HepG2 (cell line): Measurements from ENCODE around the gene BTBD1. TPM values are rescaled to one million over a fixed set of nuclear protein-coding genes. Genes with fewer than 3 reads are reported as not detected.

Experiments
- ATAC-seq: fragments of 200-7000 bp; cut with Tn5 transposase; 3 replicates; pipeline ENCODE4 v1.9.1; 2020; ENCODE audit warnings: mild to moderate bottlenecking, moderate library complexity
- BruUV-seq: library from RNA; stranded (reverse); fragments of 400-500 nt; replicated peaks from 2 replicates; lab custom pipeline; 2021; lab: Mats Ljungman, UMichigan
- CTCF ChIA-PET: fragments of 300-600 bp; formaldehyde crosslinking; extraction: SDS; loops from one replicate; lab custom pipeline; 2021; ENCODE audit warnings: low total read pairs, inconsistent platforms, low intra/inter-chr PET ratio; lab: Yijun Ruan, JAX
- POLR2A ChIA-PET: fragments of 350-600 bp; sonication (Branson Sonifier 250); formaldehyde crosslinking; loops from one replicate; lab custom pipeline; 2020; ENCODE audit warnings: antibody characterized with exemption, inconsistent platforms; lab: Yijun Ruan, JAX
- DNase-seq: peaks from one replicate; pipeline ENCODE4 v3.0.0-alpha.2; 2015; ENCODE audit warnings: low spot score
- FAIRE-seq: peaks from 3 replicates; lab custom pipeline; 2011; peaks lifted over from hg19 to GRCh38; lab: Jason Lieb, UNC
- H2AFZ ChIP-seq: one replicate; pipeline ENCODE4 v1.6.1; 2011; ENCODE audit warnings: low read length, inconsistent platforms
- H3K27ac ChIP-seq: fragments of 300-600 bp; 3 replicates; pipeline ENCODE4 v1.8.0; 2011; ENCODE audit warnings: mixed run types, mild to moderate bottlenecking, mixed read lengths, low read length, inconsistent platforms; ENCODE audit not compliant: insufficient read depth; ENCODE audit errors: extremely low read length
- H3K27me3 ChIP-seq, 2 experiments: fragments of 200-600 bp in 1 of 2; 2 replicates in 1 of 2; 3 replicates in 1 of 2; pipeline versions ENCODE4 v1.6.0 to v1.8.0; 2011; ENCODE audit warnings: low read length in 2 of 2, mild to moderate bottlenecking in 2 of 2, moderate library complexity in 2 of 2, inconsistent platforms in 1 of 2; ENCODE audit not compliant: insufficient read depth in 2 of 2, control insufficient read depth in 1 of 2
- H3K36me3 ChIP-seq, 2 experiments: fragments of 200-600 bp in 1 of 2; replicated peaks in 1 of 2; 2 replicates in 1 of 2; 3 replicates in 1 of 2; pipeline versions ENCODE4 v1.5.1 to v1.8.0; 2011; ENCODE audit warnings: low read length in 2 of 2, inconsistent platforms in 1 of 2; ENCODE audit not compliant: insufficient read depth in 2 of 2, control insufficient read depth in 1 of 2
- H3K4me1 ChIP-seq: 2 replicates; pipeline ENCODE4 v1.5.1; 2012; ENCODE audit warnings: low read length, inconsistent platforms; ENCODE audit not compliant: insufficient read depth
- H3K4me2 ChIP-seq: 2 replicates; pipeline ENCODE4 v1.6.0; 2011; ENCODE audit warnings: low read depth, low read length, inconsistent platforms
- H3K4me3 ChIP-seq, 3 experiments: fragments of 200-600 bp in 1 of 3; sonication (generic), shearing (Covaris generic) in 1 of 3; replicated peaks in 1 of 3; 2 replicates each; pipeline ENCODE4 v1.5.1; 2011 to 2016; ENCODE audit warnings: low read length in 3 of 3, inconsistent platforms in 2 of 3, low read depth in 2 of 3, mild to moderate bottlenecking in 2 of 3, control low read depth in 1 of 3, mixed read lengths in 1 of 3; ENCODE audit not compliant: insufficient read depth in 1 of 3
- H3K79me2 ChIP-seq: one replicate; pipeline ENCODE4 v1.6.1; 2011; ENCODE audit warnings: low read length, inconsistent platforms; ENCODE audit not compliant: insufficient read depth
- H3K9ac ChIP-seq: 2 replicates; pipeline ENCODE4 v1.6.0; 2011; ENCODE audit warnings: mild to moderate bottlenecking, low read depth, low read length, inconsistent platforms; ENCODE audit not compliant: insufficient read depth
- H3K9me3 ChIP-seq: 2 replicates; pipeline ENCODE4 v1.5.1; 2012; ENCODE audit warnings: mild to moderate bottlenecking, low read length
- H4K20me1 ChIP-seq: 2 replicates; pipeline ENCODE4 v1.6.0; 2011; ENCODE audit warnings: inconsistent platforms, mild to moderate bottlenecking, low read length, moderate library complexity; ENCODE audit not compliant: insufficient read depth
- DDIT3 ChIP-seq: sonication (generic); formaldehyde crosslinking; IDR thresholded peaks from 2 replicates; pipeline ENCODE4 v1.4.0; 2020; ENCODE audit warnings: mild to moderate bottlenecking, missing genetic modification reagents
- JARID2 ChIP-seq: sonication (generic); formaldehyde crosslinking; IDR thresholded peaks from 2 replicates; pipeline ENCODE4 v1.8.1; 2023; ENCODE audit warnings: missing genetic modification reagents, inconsistent platforms; ENCODE audit not compliant: insufficient replicate concordance
- TIGD3 ChIP-seq: sonication (generic); formaldehyde crosslinking; IDR thresholded peaks from 2 replicates; pipeline ENCODE4 v1.5.1; 2020; ENCODE audit warnings: mild to moderate bottlenecking, missing genetic modification reagents, borderline replicate concordance
- ZFP1 ChIP-seq: IDR thresholded peaks from 2 replicates; pipeline ENCODE4 v1.6.1; 2016
- ZNF124 ChIP-seq: sonication (generic); formaldehyde crosslinking; IDR thresholded peaks from 2 replicates; pipeline ENCODE4 v1.4.0; 2020; ENCODE audit warnings: missing genetic modification reagents
- ZNF773 ChIP-seq: sonication (generic); formaldehyde crosslinking; IDR thresholded peaks from 2 replicates; pipeline ENCODE4 v1.4.0; 2020; ENCODE audit warnings: missing genetic modification reagents, borderline replicate concordance
- WGBS: methylation state at CpG from one replicate; pipeline ENCODE4 v1.1.6; 2017; ENCODE audit warnings: low lambda C conversion rate; 5-methylcytosine and 5-hydroxymethylcytosine counted together
- in situ Hi-C: cut with HindIII; loops from 2 replicates; pipeline ENCODE4 v1.10.0; 2017; ENCODE audit warnings: low pct_unique_long_range_greater_than_20kb; ENCODE audit not compliant: extremely low pct_ligation_motif_present
- intact Hi-C: fragments of 100-400 bp; cut with micrococcal nuclease; formaldehyde crosslinking; loops from one replicate; pipeline ENCODE4 v1.10.0; 2022; ENCODE audit not compliant: unreplicated experiment
- polyA plus RNA-seq, 8 experiments: library from polyadenylated mRNA; depleted of rRNA in 3 of 8; stranded (reverse) in 7 of 8; unstranded in 1 of 8; fragments of >200 nt; fragmentation: Illumina TruSeq in 4 of 8; extraction: Trizol in 4 of 8; gene quantifications; 2 replicates each; pipeline versions ENCODE4 v1.2.1 to v1.2.3, GENCODE V29; 2011 to 2016; ENCODE audit warnings: low read depth in 4 of 8, missing spikeins in 1 of 8, mixed read lengths in 1 of 8; ENCODE audit not compliant: insufficient read depth in 1 of 8
- total RNA-seq, 5 experiments: library from RNA; depleted of rRNA; stranded (reverse); fragments of >200 nt; fragmentation: Illumina TruSeq; extraction: Trizol; gene quantifications; 2 replicates each; pipeline ENCODE4 v1.2.3, GENCODE V29; 2016; ENCODE audit warnings: low read depth in 1 of 5
- TF ChIP-seq, protein P1 (sequence below): sonication (generic); formaldehyde crosslinking; IDR thresholded peaks from 2 replicates; pipeline ENCODE4 v1.5.0; 2020; ENCODE audit warnings: mild to moderate bottlenecking, low read depth, missing genetic modification reagents, borderline replicate concordance

The BTBD1 gene
- total and polyA plus RNA-seq, 2 of the 13 experiments (the other 11 are each of a cell fraction or from before 2014, with no cell fraction given), result 32.1 to 53.9 TPM

GRCh38 chr15:83107841-83108181, 40.8 kb upstream of the BTBD1 start:
- no peak overlapping the region for H3K27ac ChIP-seq
- no peak overlapping the region for H3K9ac ChIP-seq
- H3K36me3 ChIP-seq, result no peaks in the 10 kb centered on the region
- intact Hi-C loops, result no loop called here
- ChIA-PET CTCF (no interaction called here), POLR2A (no interaction called here)
- H3K4me2 ChIP-seq, result no peak overlapping the region
- WGBS, result 33% methylated on average over 15 of the region's 30 CpGs
- no peak for FAIRE-seq
- no peaks in the 10 kb centered on the region for H3K4me1 ChIP-seq
- no peak overlapping the region for H3K4me3 ChIP-seq
- no peaks in the 10 kb centered on the region for H4K20me1 ChIP-seq
- H3K79me2 ChIP-seq, result no peaks in the 10 kb centered on the region
- no peak overlapping the region for H2AFZ ChIP-seq
- BruUV-seq, result no TSS peak
- no peak for ATAC-seq
- no peak for DNase-seq
- TF ChIP-seq, protein P1, sequence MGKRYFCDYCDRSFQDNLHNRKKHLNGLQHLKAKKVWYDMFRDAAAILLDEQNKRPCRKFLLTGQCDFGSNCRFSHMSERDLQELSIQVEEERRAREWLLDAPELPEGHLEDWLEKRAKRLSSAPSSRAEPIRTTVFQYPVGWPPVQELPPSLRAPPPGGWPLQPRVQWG (CRISPR knock-in tag), result no peak
- TF ChIP-seq TIGD3 (CRISPR knock-in tag) (no peak), JARID2 (CRISPR knock-in tag) (no peak), ZFP1 (CRISPR knock-in tag) (no peak), ZNF124 (no peak), DDIT3 (CRISPR knock-in tag) (no peak), ZNF773 (CRISPR knock-in tag) (no peak)
- TF ChIP-seq, all 625 proteins: peak for 0
- Histone ChIP-seq H3K27me3 (peaks cover 0 to 40% of the 10 kb centered on the region in 2 experiments; a peak in 2 of 5 replicates), H3K9me3 (no peaks in the 10 kb centered on the region)
- in situ Hi-C loops, result no loop called here
